PC-9 (cell line): ENCODE results near the gene TDRKH. TPM values are rescaled to one million over a fixed set of nuclear protein-coding genes. Genes with fewer than 3 reads are reported as not detected.

Experiments used
- BruUV-seq: library from RNA; stranded (reverse); fragments of 400-500 nt; replicated peaks from 2 replicates; lab custom pipeline; 2021; lab: Mats Ljungman, UMichigan
- CTCF ChIA-PET: fragments of 300-600 bp; sonication (Branson Sonifier 250); formaldehyde crosslinking; loops from one replicate; lab custom pipeline; 2022; ENCODE audit warnings: antibody characterized with exemption; lab: Charles Lee
- POLR2A ChIA-PET: fragments of 300-600 bp; sonication (Branson Sonifier 250); formaldehyde crosslinking; loops from one replicate; lab custom pipeline; 2022; ENCODE audit warnings: antibody characterized with exemption; ENCODE audit not compliant: unreplicated experiment; lab: Charles Lee
- DNase-seq, 2 experiments: peaks; one replicate each; pipeline versions ENCODE4 v3.0.0 to v3.0.0-alpha.2; 2015 to 2022; ENCODE audit warnings: mixed read lengths in 1 of 2
- H2AFZ ChIP-seq: fragments of 200-600 bp; sonication (generic); 2 replicates; pipeline ENCODE4 v1.8.1; 2017; ENCODE audit warnings: antibody characterized with exemption
- H3F3A ChIP-seq: fragments of 200-600 bp; sonication (generic); 2 replicates; pipeline ENCODE4 v1.8.1; 2017; ENCODE audit warnings: antibody characterized with exemption, mild to moderate bottlenecking, low read depth; ENCODE audit not compliant: insufficient read depth
- H3K27ac ChIP-seq: fragments of 200-600 bp; sonication (generic); 2 replicates; pipeline ENCODE4 v1.6.1; 2016; ENCODE audit warnings: mixed run types
- H3K27me3 ChIP-seq: fragments of 200-600 bp; sonication (generic); 2 replicates; pipeline ENCODE4 v1.6.1; 2016; ENCODE audit warnings: low read depth, mixed run types; ENCODE audit not compliant: insufficient read depth
- H3K36me3 ChIP-seq: fragments of 200-600 bp; sonication (generic); 2 replicates; pipeline ENCODE4 v1.6.1; 2016; ENCODE audit warnings: low read depth, mixed run types
- H3K4me1 ChIP-seq: fragments of 200-600 bp; sonication (generic); replicated peaks from 2 replicates; pipeline ENCODE4 v1.6.1; 2016; ENCODE audit warnings: mixed run types; ENCODE audit not compliant: insufficient read depth
- H3K4me2 ChIP-seq: fragments of 200-600 bp; sonication (generic); 2 replicates; pipeline ENCODE4 v1.6.1; 2017; ENCODE audit warnings: mixed run types
- H3K4me3 ChIP-seq: fragments of 200-600 bp; sonication (generic); 2 replicates; pipeline ENCODE4 v1.6.1; 2016; ENCODE audit warnings: mixed run types
- H3K79me2 ChIP-seq: fragments of 200-600 bp; sonication (generic); 2 replicates; pipeline ENCODE4 v1.6.1; 2017; ENCODE audit warnings: low read depth, mixed run types
- H3K9me2 ChIP-seq: fragments of 200-600 bp; sonication (generic); 2 replicates; pipeline ENCODE4 v1.8.1; 2017; ENCODE audit warnings: mild to moderate bottlenecking; ENCODE audit not compliant: insufficient read depth
- H3K9me3 ChIP-seq: fragments of 200-600 bp; sonication (generic); 2 replicates; pipeline ENCODE4 v1.8.1; 2016; ENCODE audit warnings: low read depth; ENCODE audit not compliant: insufficient read depth
- H4K20me1 ChIP-seq: fragments of 200-600 bp; sonication (generic); 2 replicates; pipeline ENCODE4 v1.8.1; 2017; ENCODE audit not compliant: insufficient read depth
- EZH2 ChIP-seq: fragments of 200-600 bp; sonication (generic); IDR thresholded peaks from 2 replicates; pipeline ENCODE4 v1.8.0; 2017; ENCODE audit warnings: antibody characterized with exemption, low read depth
- intact Hi-C: fragments of 100-400 bp; cut with micrococcal nuclease; formaldehyde crosslinking; loops from one replicate; pipeline ENCODE4 v1.10.0; 2022; ENCODE audit not compliant: unreplicated experiment
- total RNA-seq: library from RNA; stranded (reverse); gene quantifications from 2 replicates; pipeline ENCODE4 v1.2.3, GENCODE V29; 2021
- TF ChIP-seq, protein P1 (sequence below): fragments of 200-600 bp; sonication (generic); conservative IDR thresholded peaks from 2 replicates; pipeline ENCODE4 v1.6.1; 2017; ENCODE audit warnings: mixed run types, antibody characterized with exemption, mild to moderate bottlenecking, moderate library complexity

TDRKH gene
- total RNA-seq, 1 experiment from 2014 or later: 17.3 TPM

DNA sequence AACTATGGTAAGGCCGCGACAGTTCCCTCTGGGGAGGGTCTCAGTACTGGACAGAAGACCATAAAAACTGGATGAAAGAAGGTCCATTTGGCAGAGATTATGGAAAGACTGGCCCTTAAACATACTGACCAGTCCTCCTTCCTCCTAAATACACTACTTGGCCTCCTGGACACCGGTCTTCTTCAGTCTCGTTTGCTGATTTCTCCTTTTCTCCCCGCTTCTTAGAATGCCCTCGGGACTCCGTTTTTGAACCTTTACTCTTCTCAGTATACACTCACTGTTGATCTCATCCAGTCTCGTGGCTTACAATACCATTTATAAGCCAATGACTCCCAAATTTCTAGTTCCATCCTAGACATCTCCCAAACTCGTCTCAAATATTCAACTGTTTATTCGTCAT, 26.3 kb downstream of the TDRKH start:
- Histone ChIP-seq H3K9me2 (no peaks in the 10 kb centered on the region), H3K4me2 (peak overlapping the region; percentile 92), H3K27me3 (no peaks in the 10 kb centered on the region), H3K4me3 (peak overlapping the region; percentile 83), H2AFZ (peak overlapping the region; percentile 93), H3K9me3 (no peaks in the 10 kb centered on the region), H3K36me3 (0 out of 2 replicates have a peak, but pooled peaks cover 10% of the 10 kb centered on the region), H4K20me1 (no peaks in the 10 kb centered on the region), H3K79me2 (0 out of 2 replicates have a peak, but pooled peaks cover 10% of the 10 kb centered on the region), H3F3A (peaks cover 25% of the 10 kb centered on the region; the same call in 1 of the 2 replicates), H3K4me1 (peaks cover 31% of the 10 kb centered on the region), H3K27ac (peak overlapping the region; percentile 66)
- POLR2A ChIA-PET: interaction anchor here (0.6 to 0.7 kb wide), 3 partner anchors 38 to 227 kb away, joined by 3 to 6 read pairs (median 4); no protein-coding TSS in a partner anchor
- intact Hi-C loops: loop anchor here (5.0 to 10.0 kb wide), 2 partner anchors 73 to 241 kb away; partner anchors contain the start of gene C2CD4D
- TF ChIP-seq EZH2: no peak
- TF ChIP-seq, protein P1, sequence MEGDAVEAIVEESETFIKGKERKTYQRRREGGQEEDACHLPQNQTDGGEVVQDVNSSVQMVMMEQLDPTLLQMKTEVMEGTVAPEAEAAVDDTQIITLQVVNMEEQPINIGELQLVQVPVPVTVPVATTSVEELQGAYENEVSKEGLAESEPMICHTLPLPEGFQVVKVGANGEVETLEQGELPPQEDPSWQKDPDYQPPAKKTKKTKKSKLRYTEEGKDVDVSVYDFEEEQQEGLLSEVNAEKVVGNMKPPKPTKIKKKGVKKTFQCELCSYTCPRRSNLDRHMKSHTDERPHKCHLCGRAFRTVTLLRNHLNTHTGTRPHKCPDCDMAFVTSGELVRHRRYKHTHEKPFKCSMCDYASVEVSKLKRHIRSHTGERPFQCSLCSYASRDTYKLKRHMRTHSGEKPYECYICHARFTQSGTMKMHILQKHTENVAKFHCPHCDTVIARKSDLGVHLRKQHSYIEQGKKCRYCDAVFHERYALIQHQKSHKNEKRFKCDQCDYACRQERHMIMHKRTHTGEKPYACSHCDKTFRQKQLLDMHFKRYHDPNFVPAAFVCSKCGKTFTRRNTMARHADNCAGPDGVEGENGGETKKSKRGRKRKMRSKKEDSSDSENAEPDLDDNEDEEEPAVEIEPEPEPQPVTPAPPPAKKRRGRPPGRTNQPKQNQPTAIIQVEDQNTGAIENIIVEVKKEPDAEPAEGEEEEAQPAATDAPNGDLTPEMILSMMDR: no peak
- BruUV-seq: no TSS peak
- DNase-seq: no peak
- CTCF ChIA-PET: interaction anchor here (0.6 kb wide), 1 partner anchor 157 kb away, joined by 3 read pairs; no protein-coding TSS in a partner anchor

DNA sequence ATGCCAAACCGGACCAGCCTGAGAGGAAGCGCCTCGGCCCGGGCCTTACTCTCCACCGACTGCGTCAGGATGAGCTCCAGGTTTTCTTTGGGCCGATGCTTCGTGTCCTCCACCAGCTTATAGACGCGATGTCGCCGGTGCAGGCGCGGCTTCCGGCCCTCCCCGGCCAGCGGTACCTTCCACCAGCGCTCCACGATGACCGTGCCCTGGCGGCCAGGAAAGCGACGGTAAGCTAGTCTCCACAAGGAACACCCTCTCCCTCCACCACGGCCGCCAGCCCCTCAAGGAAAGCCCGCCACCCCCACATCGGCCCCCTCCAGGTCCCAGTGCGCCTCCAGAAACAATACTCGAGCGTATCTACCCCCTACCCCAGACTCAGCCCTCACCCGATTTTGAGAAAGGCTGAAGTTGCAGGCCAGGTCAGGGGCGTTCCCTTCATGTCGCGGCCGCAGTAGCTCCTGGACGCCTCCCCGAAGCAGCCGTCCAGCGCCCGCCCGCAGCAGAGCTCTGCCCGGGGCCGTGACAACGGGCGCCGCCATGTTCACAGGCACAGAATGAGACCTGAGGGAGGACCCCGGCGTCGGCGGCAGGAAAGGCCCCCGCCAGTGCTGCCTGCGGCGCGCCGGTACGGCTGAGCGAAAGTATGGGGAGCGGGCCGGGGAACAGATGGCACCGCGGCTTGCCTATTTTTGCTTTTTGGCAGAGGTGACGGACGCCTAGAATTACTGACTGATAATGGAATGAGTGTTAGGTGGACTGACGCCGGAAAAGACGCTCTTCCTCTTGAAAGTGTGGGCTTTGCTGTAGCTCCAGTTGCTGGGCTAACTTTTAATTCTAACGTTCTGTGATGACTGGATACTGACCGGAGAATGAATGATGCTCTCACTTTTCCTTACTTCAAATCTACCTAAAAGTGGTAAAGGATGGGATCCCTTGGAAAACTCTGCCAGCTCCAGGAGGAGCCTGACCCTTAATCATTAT, 27.1 kb downstream of the TDRKH start, which contains the start of gene MRPL9:
MRPL9 (minus strand) TSS at position 556 of the 981 bp plus-strand sequence; CDS start at position 539, 17 bp downstream.
- 0 out of 2 replicates have a peak, but pooled peaks cover 10% of the 10 kb centered on the region for H3K36me3 ChIP-seq
- ChIA-PET POLR2A (interaction anchor here (0.6 to 0.8 kb wide), 5 partner anchors 26 to 481 kb away, joined by 3 to 8 read pairs (median 4); partner anchors contain the start of gene ZNF687), CTCF (interaction anchor here (0.6 to 0.7 kb wide), 2 partner anchors 29 to 158 kb away, joined by 3 read pairs; no protein-coding TSS in a partner anchor)
- BruUV-seq: TSS peak; percentile 92
- H3K4me1 ChIP-seq: peaks cover 29% of the 10 kb centered on the region
- no peaks in the 10 kb centered on the region for H3K9me2 ChIP-seq
- H4K20me1 ChIP-seq: no peaks in the 10 kb centered on the region
- no peak for TF ChIP-seq EZH2
- TF ChIP-seq, protein P1: no peak
- intact Hi-C loops: loop anchor here (5.0 to 10.0 kb wide), 2 partner anchors 74 to 242 kb away; partner anchors contain the start of gene C2CD4D
- H3K9me3 ChIP-seq: no peaks in the 10 kb centered on the region
- no peaks in the 10 kb centered on the region for H3K27me3 ChIP-seq
- DNase-seq: peak; percentile 56 to 72
- peak within 1 kb of the TSS; percentile 66 for H3K27ac ChIP-seq
- peak within 1 kb of the TSS; percentile 83 for H3K4me3 ChIP-seq
- peak within 1 kb of the TSS; percentile 92 for H3K4me2 ChIP-seq
- H3K79me2 ChIP-seq: 0 out of 2 replicates have a peak, but pooled peaks cover 10% of the 10 kb centered on the region
- peak within 1 kb of the TSS; percentile 93 for H2AFZ ChIP-seq
- peaks cover 21% of the 10 kb centered on the region; the same call in 1 of the 2 replicates for H3F3A ChIP-seq
